ENCODE results near the gene CDK19. TPM values are rescaled to one million over a fixed set of nuclear protein-coding genes. Genes with fewer than 3 reads are reported as not detected.

The CDK19 gene
- polyA plus RNA-seq, 1 donor from 2014 or later = 40.7 TPM

GRCh38 chr6:110650755-110651154, 164.5 kb downstream of the CDK19 start:
- Histone ChIP-seq H3K9me3 (ENCODE audit: low read length) (no peaks in the 10 kb centered on the region), H3K4me2 (ENCODE audit: low read length) (no peak overlapping the region), H3K79me2 (replicated peaks; ENCODE audit: insufficient read depth, low read length) (no peaks in the 10 kb centered on the region), H2AFZ (ENCODE audit: low read depth, low read length) (no peak overlapping the region), H3K9ac (ENCODE audit: low read length) (no peak overlapping the region), H3K4me3 (ENCODE audit: low read length) (no peak overlapping the region), H3K36me3 (ENCODE audit: insufficient read depth, low read length) (peaks cover 6% of the 10 kb centered on the region), H3K27ac (ENCODE audit: low read length) (no peak overlapping the region), H3F3A (ENCODE audit: insufficient read depth, low read length, poor library complexity, severe bottlenecking) (no peaks in the 10 kb centered on the region), H4K20me1 (ENCODE audit: insufficient read depth) (no peaks in the 10 kb centered on the region), H3K9me2 (ENCODE audit: insufficient read depth, low read length) (no peaks in the 10 kb centered on the region), H3K27me3 (ENCODE audit: insufficient read depth, low read depth, low read length) (no peaks in the 10 kb centered on the region)
- TF ChIP-seq SMC3 (conservative IDR thresholded peaks at IDR 0.05; ENCODE audit: poor library complexity) = no peak
- no peak for TF ChIP-seq RAD21 (conservative IDR thresholded peaks at IDR 0.05)
- TF ChIP-seq TAF1 (IDR thresholded peaks at IDR 0.05; ENCODE audit: low read depth) = no peak
- no peak for TF ChIP-seq MXI1 (conservative IDR thresholded peaks at IDR 0.05; ENCODE audit: poor library complexity, severe bottlenecking)
- TF ChIP-seq REST (IDR thresholded peaks at IDR 0.05; ENCODE audit: borderline replicate concordance) = no peak
- TF ChIP-seq EZH2 (IDR thresholded peaks at IDR 0.05; ENCODE audit: borderline replicate concordance, insufficient read depth, low read length, poor library complexity, severe bottlenecking) = no peak
- TF ChIP-seq POLR2AphosphoS5 (IDR thresholded peaks at IDR 0.05) = no peak
- TF ChIP-seq CTCF (IDR thresholded peaks at IDR 0.05; ENCODE audit: poor library complexity, severe bottlenecking) = no peak
- no peak for TF ChIP-seq EP300 (conservative IDR thresholded peaks at IDR 0.05; ENCODE audit: poor library complexity, severe bottlenecking)

- no peak overlapping the region for H2AFZ ChIP-seq (ENCODE audit: low read depth, low read length)
- no peak overlapping the region for H3K4me2 ChIP-seq (ENCODE audit: low read length)
- H3K4me3 ChIP-seq (ENCODE audit: low read length) = no peak overlapping the region
- H3F3A ChIP-seq (ENCODE audit: insufficient read depth, low read length, poor library complexity, severe bottlenecking) = no peaks in the 10 kb centered on the region
- H3K9ac ChIP-seq (ENCODE audit: low read length) = no peak overlapping the region
- H3K27me3 ChIP-seq (ENCODE audit: insufficient read depth, low read depth, low read length) = no peaks in the 10 kb centered on the region
- H4K20me1 ChIP-seq (ENCODE audit: insufficient read depth) = no peaks in the 10 kb centered on the region
- H3K9me3 ChIP-seq (ENCODE audit: low read length) = no peaks in the 10 kb centered on the region
- TF ChIP-seq POLR2AphosphoS5 (IDR thresholded peaks at IDR 0.05) (no peak), RAD21 (conservative IDR thresholded peaks at IDR 0.05) (no peak), MXI1 (conservative IDR thresholded peaks at IDR 0.05; ENCODE audit: poor library complexity, severe bottlenecking) (no peak), TAF1 (IDR thresholded peaks at IDR 0.05; ENCODE audit: low read depth) (no peak)
- no peaks in the 10 kb centered on the region for H3K9me2 ChIP-seq (ENCODE audit: insufficient read depth, low read length)
- peaks cover 12% of the 10 kb centered on the region for H3K36me3 ChIP-seq (ENCODE audit: insufficient read depth, low read length)
- H3K79me2 ChIP-seq (replicated peaks; ENCODE audit: insufficient read depth, low read length) = no peaks in the 10 kb centered on the region
- H3K27ac ChIP-seq (ENCODE audit: low read length) = no peak overlapping the region
Measured at GRCh38 chr6:110649704-110650103, 165.6 kb downstream of the CDK19 start.

All from neural cell (in vitro differentiated cells).